ENCODE results near the gene ARPC2. TPM values are rescaled to one million over a fixed set of nuclear protein-coding genes. Genes with fewer than 3 reads are reported as not detected.

ARPC2 gene
- total and polyA plus RNA-seq, 2 of the 13 experiments (the other 11 are each of a cell fraction or from before 2014, with no cell fraction given) = 168 to 303 TPM

GRCh38 chr2:218296847-218297246 is 79.9 kb downstream of the ARPC2 start (continued):
- peak; percentile 60 for TF ChIP-seq CTCF (CRISPR knock-in tag; IDR thresholded peaks at IDR 0.05)
- no peak for TF ChIP-seq MATR3 (CRISPR knock-in tag; IDR thresholded peaks at IDR 0.05)
- no peak; the same call in 1 of the 2 replicates for TF ChIP-seq ZNF598 (CRISPR knock-in tag; IDR thresholded peaks at IDR 0.05; ENCODE audit: borderline replicate concordance)
- TF ChIP-seq CHD4 (IDR thresholded peaks at IDR 0.05; ENCODE audit: borderline replicate concordance, low read length) = 0 out of 2 replicates have a peak, but pooled peaks have one; percentile 76
- no peak for TF ChIP-seq SMAD3 (CRISPR knock-in tag; IDR thresholded peaks at IDR 0.05)
- no peak; the same call in 1 of the 2 replicates for TF ChIP-seq ZNF709 (CRISPR knock-in tag; IDR thresholded peaks at IDR 0.05)
- TF ChIP-seq FOXK2 (IDR thresholded peaks at IDR 0.05) = no peak
- no peak for TF ChIP-seq CEBPZ (IDR thresholded peaks at IDR 0.05; ENCODE audit: low read length)
- TF ChIP-seq RXRA (CRISPR knock-in tag; IDR thresholded peaks at IDR 0.05) = peak; percentile 71; the same call in 1 of the 2 replicates
- no peak for TF ChIP-seq SNAPC2 (CRISPR knock-in tag; IDR thresholded peaks at IDR 0.05)
- TF ChIP-seq NR2F6 (IDR thresholded peaks at IDR 0.05) = no peak
- 0 out of 2 replicates have a peak, but pooled peaks have one; percentile 14 for TF ChIP-seq NR2F6 (CRISPR knock-in tag; IDR thresholded peaks at IDR 0.05)
- 0 out of 2 replicates have a peak, but pooled peaks have one; percentile 47 for TF ChIP-seq ZNF619 (CRISPR knock-in tag; IDR thresholded peaks at IDR 0.05)
- TF ChIP-seq ATF1 (CRISPR knock-in tag; IDR thresholded peaks at IDR 0.05) = no peak
- TF ChIP-seq CBX2 (IDR thresholded peaks at IDR 0.05; ENCODE audit: low read depth, low read length) = no peak
- 0 out of 2 replicates have a peak, but pooled peaks have one; percentile 52 for TF ChIP-seq CBX2 (CRISPR knock-in tag; IDR thresholded peaks at IDR 0.05; ENCODE audit: low read depth)
- TF ChIP-seq ZSCAN30 (CRISPR knock-in tag; IDR thresholded peaks at IDR 0.05) = no peak
- TF ChIP-seq SKI (IDR thresholded peaks at IDR 0.05; ENCODE audit: partially characterized antibody) = peak; percentile 36
- TF ChIP-seq HMG20A (CRISPR knock-in tag; IDR thresholded peaks at IDR 0.05; ENCODE audit: borderline replicate concordance) = no peak; the same call in 1 of the 2 replicates
- no peak for TF ChIP-seq ATF2 (CRISPR knock-in tag; IDR thresholded peaks at IDR 0.05)
- TF ChIP-seq NFE2L1 (CRISPR knock-in tag; IDR thresholded peaks at IDR 0.05; ENCODE audit: borderline replicate concordance) = no peak
- TF ChIP-seq SATB2 (CRISPR knock-in tag; IDR thresholded peaks at IDR 0.05) = no peak
- TF ChIP-seq THAP9 (CRISPR knock-in tag; IDR thresholded peaks at IDR 0.05; ENCODE audit: borderline replicate concordance) = 0 out of 2 replicates have a peak, but pooled peaks have one; percentile 20
- TF ChIP-seq JARID2 (CRISPR knock-in tag; IDR thresholded peaks at IDR 0.05; ENCODE audit: insufficient replicate concordance) = no peak
